GM12801 (cell line): Measurements from ENCODE around the gene PPP6R3.

Experiments
- TF ChIP-seq, protein P1 (sequence below): IDR thresholded peaks from one replicate; pipeline ENCODE4 v1.5.1; 2011; ENCODE audit warnings: control low read depth; ENCODE audit not compliant: insufficient read length; ENCODE audit errors: extremely low read depth

PPP6R3 gene

DNA sequence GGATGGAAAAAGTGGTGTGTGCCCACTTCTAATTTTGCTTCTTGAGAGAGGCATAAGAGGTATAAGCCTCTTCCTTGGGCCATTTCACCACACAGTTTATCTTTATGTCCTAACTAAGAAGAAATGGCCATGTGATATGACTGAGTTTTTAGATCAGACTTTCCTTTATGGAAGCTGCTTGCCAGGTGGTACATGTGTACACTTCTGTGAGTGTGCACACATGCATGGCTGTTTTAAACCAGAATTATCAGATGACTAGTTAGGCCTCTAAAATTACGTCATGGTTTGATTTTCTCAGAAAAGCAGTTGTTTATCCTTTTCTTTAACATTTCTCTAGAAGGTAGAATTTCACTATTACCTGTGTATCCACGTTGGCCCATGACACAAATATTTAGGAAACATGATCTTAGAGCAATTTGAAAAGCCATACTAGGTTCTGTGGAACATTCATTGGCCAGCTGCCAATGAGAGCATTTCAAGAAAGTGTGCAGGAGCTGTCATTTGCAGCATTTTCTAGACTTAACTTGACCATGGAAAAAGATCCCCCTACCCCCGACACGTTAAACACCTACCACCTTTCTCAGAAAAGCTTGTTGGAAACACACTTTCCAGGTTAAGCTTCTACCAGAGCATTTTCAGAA lies 114.6 kb downstream of the PPP6R3 start:
- TF ChIP-seq, protein P1, sequence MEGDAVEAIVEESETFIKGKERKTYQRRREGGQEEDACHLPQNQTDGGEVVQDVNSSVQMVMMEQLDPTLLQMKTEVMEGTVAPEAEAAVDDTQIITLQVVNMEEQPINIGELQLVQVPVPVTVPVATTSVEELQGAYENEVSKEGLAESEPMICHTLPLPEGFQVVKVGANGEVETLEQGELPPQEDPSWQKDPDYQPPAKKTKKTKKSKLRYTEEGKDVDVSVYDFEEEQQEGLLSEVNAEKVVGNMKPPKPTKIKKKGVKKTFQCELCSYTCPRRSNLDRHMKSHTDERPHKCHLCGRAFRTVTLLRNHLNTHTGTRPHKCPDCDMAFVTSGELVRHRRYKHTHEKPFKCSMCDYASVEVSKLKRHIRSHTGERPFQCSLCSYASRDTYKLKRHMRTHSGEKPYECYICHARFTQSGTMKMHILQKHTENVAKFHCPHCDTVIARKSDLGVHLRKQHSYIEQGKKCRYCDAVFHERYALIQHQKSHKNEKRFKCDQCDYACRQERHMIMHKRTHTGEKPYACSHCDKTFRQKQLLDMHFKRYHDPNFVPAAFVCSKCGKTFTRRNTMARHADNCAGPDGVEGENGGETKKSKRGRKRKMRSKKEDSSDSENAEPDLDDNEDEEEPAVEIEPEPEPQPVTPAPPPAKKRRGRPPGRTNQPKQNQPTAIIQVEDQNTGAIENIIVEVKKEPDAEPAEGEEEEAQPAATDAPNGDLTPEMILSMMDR = no peak

DNA sequence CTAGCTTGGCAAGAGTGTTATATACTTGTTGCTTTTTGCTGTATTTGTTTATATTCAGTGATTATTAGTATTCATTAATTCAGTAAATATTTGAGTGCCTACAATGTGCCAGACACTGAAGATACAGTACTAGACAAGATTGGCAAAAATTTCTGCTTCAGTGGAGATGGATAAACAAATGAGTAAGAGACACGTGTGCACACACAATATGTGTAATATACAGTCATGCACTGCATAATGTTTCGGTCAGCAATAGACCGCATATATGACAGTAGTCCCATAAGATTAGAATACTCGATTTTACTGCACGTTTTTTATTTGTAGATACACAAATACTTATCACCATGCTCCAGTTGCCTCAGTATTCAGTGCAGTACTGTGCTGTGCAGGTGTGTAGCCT lies 118.9 kb downstream of the PPP6R3 start:
- TF ChIP-seq, protein P1 = no peak

DNA sequence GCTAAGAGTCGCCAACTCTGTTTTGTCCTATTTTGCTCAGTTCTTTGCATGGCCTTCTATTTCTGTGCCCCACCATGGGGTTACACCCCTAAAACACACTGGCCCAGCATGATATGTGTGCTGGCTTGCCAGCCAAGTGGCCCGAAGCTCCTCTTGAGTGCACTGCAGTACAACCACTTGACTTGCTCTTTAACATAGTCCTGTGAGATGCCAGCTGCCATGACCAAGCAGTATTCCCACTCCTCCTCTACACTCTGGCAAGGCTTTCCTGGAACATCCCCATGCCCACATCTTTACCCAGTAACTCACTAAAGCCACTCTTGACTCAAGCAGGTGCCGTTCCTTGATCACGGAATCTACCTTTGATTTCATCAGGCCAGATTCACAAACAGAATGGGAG lies 120.9 kb downstream of the PPP6R3 start:
- TF ChIP-seq, protein P1 = no peak

DNA sequence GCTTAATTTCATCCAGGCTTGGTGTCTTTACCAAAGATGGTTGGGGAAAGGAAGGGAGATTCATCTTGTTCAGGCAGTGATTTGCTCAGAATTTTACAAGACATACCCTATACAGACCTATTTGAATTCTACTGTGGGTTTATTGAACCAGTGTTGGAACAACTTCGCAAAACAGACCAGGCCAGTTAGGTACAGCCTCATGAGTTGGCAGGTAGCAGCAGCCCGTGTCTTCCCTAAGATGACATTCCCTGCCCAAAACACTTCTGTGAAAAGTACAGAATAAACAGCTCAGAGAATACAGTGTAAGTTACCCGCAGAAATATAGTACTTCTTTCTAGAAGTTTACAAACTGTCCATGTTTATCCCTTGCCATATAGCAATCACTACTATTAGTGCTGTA lies 121.3 kb downstream of the PPP6R3 start:
- TF ChIP-seq, protein P1 = no peak

DNA sequence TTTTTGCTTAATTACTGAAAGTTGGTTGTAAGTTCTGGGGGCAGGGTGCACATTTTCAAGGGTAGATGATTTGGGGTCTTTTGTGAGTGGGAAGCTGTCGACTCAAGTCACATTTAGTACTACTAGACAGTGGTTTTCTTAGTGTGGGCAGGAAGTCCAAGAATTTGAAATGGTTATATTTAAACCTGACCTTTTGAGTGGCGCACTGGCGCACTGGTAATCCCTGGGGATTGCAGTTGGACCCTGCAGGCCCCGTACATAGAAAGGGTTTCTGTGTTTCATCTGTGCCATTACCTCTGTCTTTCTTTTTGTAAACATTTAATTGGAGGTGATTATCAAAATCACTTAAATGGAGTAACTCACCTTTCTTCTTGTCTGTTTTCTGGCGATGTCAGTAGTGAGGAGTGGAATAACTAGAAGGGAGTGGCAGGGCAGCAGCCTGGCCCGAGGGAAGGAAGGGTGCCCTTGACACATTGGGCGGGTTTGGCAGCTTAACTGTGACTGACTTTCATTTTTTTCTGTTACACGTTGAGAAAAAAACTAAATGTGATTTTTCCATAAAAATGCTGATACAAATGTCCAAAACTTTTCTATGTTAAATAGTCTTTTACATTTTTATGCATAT lies 122.0 kb downstream of the PPP6R3 start:
- TF ChIP-seq, protein P1 = no peak

DNA sequence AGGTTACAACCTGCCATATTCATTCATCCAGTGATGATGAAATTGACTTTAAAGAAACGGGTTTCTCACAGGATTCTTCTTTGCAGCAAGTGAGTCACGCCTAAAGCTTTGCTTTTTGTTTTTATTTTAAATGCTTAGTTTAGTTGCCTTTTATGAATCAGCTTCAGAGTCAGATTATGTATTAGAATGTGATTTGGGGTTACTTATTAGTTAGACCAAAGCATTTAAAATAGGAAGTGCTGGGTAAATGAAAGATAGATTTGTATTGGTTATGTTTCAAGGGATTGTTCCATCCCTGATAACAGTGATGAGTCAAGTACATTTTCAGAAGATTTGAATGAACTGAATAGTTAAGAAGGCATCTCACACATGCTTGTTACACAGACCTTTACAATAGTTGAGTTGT lies 122.5 kb downstream of the PPP6R3 start:
- TF ChIP-seq, protein P1 = no peak

DNA sequence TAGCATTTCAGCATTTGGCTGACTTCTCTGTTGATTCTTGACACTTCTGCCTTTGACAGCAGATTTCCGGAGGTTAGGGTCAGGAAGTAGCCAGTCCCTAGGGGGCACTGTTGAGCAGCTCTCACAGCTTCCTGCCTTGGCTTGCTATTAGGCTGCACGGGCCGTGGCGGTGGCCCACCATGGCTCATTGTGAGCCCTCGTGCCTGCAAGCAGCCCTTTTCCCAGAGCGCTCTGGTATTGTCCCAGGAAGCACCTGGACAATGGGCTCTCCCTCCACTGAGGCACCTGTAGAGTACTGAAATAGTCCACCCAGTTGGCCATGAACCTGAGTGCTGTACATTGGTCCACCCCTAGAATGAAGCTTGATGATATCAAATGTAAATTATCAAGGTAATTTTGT lies 123.5 kb downstream of the PPP6R3 start:
- TF ChIP-seq, protein P1 = no peak
